GM21619 (cell line): ENCODE data around the gene STAU1.

ENCODE experiments used
- ATAC-seq: cut with Tn5 transposase; IDR thresholded peaks from one replicate; pipeline ENCODE4 v1.9.1; 2021; ENCODE audit not compliant: unreplicated experiment

STAU1 gene

GRCh38 chr20:49078310-49078709, 109.8 kb downstream of the STAU1 start:
- no peak for ATAC-seq

- no peak for ATAC-seq
Measured at GRCh38 chr20:49074521-49074920, 113.6 kb downstream of the STAU1 start.
